Muscle of back (tissue), 13 donors: Measurements from ENCODE around the gene MAP2K6. TPM values are rescaled to one million over a fixed set of nuclear protein-coding genes. Genes with fewer than 3 reads are reported as not detected.
A peak's percentile ranks its signal among the peaks of the same experiment; 100 is the strongest.

ENCODE experiments used
- DNase-seq, 3 donors: peaks; one replicate each; pipeline versions ENCODE4 v3.0.0 to v3.0.0-alpha.2; 2013
- long read RNA-seq, 9 donors: transcript quantifications; one replicate each; lab custom pipeline, GENCODE V29; 2026
- polyA plus RNA-seq, 10 donors: library from polyadenylated mRNA; unstranded; fragments of 120-200 nt; gene quantifications; one replicate each; pipeline ENCODE4 v1.2.1, GENCODE V29; 2013; ENCODE audit not compliant: insufficient read length in 10 of 10

Gene MAP2K6
- polyA plus RNA-seq = 10 to 100 TPM; 11.6 to 23.9 (median 18.0) TPM
- long read RNA-seq, donor 1 = 0 reads
- long read RNA-seq, donor 2, full-length matches to known transcripts = 1 of 1 reads
- long read RNA-seq, donor 2, partial matches to known transcripts = 0 of 1 reads
- long read RNA-seq, donor 2, other reads (novel, unspliced or antisense) = 0 of 1 reads
- long read RNA-seq, donor 3 = 0 reads
- long read RNA-seq, donor 4 = 0 reads
- long read RNA-seq, donor 5, full-length matches to known transcripts = 4 of 4 reads
- long read RNA-seq, donor 5, partial matches to known transcripts = 0 of 4 reads
- long read RNA-seq, donor 5, other reads (novel, unspliced or antisense) = 0 of 4 reads
- long read RNA-seq, donor 6, full-length matches to known transcripts = 1 of 1 reads
- long read RNA-seq, donor 6, partial matches to known transcripts = 0 of 1 reads
- long read RNA-seq, donor 6, other reads (novel, unspliced or antisense) = 0 of 1 reads
- long read RNA-seq, donor 7, full-length matches to known transcripts = 4 of 4 reads
- long read RNA-seq, donor 7, partial matches to known transcripts = 0 of 4 reads
- long read RNA-seq, donor 7, other reads (novel, unspliced or antisense) = 0 of 4 reads
- long read RNA-seq, donor 8, full-length matches to known transcripts = 3 of 3 reads
- long read RNA-seq, donor 8, partial matches to known transcripts = 0 of 3 reads
- long read RNA-seq, donor 8, other reads (novel, unspliced or antisense) = 0 of 3 reads
- long read RNA-seq, donor 9 = 0 reads

GRCh38 chr17:69414408-69415274, at the start of gene MAP2K6:
Gene MAP2K6, plus strand, starts transcription at chr17:69414697. Its CDS starts 288 bp downstream, at chr17:69414985.
- DNase-seq = peak; percentile 83 to 96 (median 90)

- no peak for DNase-seq
Observed at GRCh38 chr17:69367298-69367697, 47.2 kb upstream of the MAP2K6 start.

GRCh38 chr17:69373069-69373468, 41.4 kb upstream of the MAP2K6 start:
- DNase-seq = no peak

GRCh38 chr17:69375229-69375628, 39.3 kb upstream of the MAP2K6 start:
- DNase-seq = no peak

GRCh38 chr17:69388822-69389442, 25.6 kb upstream of the MAP2K6 start:
- DNase-seq = peak; percentile 8 to 32 (median 28)

GRCh38 chr17:69390795-69391501, 23.5 kb upstream of the MAP2K6 start:
- DNase-seq = no peak

GRCh38 chr17:69401251-69401650, 13.2 kb upstream of the MAP2K6 start:
- no peak for DNase-seq

- DNase-seq = no peak
Observed at GRCh38 chr17:69402052-69402451, 12.4 kb upstream of the MAP2K6 start.

- DNase-seq = peak in 1 of 3 donors; percentile 47
Observed at GRCh38 chr17:69404399-69404798, 10.1 kb upstream of the MAP2K6 start.

GRCh38 chr17:69405096-69405495, 9.4 kb upstream of the MAP2K6 start:
- DNase-seq = no peak

GRCh38 chr17:69406941-69407340, 7.6 kb upstream of the MAP2K6 start:
- DNase-seq = no peak

GRCh38 chr17:69407759-69408158, 6.7 kb upstream of the MAP2K6 start:
- DNase-seq = no peak

GRCh38 chr17:69410671-69411070, 3.8 kb upstream of the MAP2K6 start:
- no peak for DNase-seq

GRCh38 chr17:69411766-69412165, 2.7 kb upstream of the MAP2K6 start:
- no peak for DNase-seq

GRCh38 chr17:69412251-69412671, 2.2 kb upstream of the MAP2K6 start:
- no peak for DNase-seq

- DNase-seq = no peak
Observed at GRCh38 chr17:69415431-69415830, 934 bp downstream of the MAP2K6 start.

GRCh38 chr17:69417545-69418483, 3.3 kb downstream of the MAP2K6 start:
- no peak for DNase-seq

GRCh38 chr17:69418535-69418934, 4.0 kb downstream of the MAP2K6 start:
- DNase-seq = no peak

GRCh38 chr17:69423450-69423849, 9.0 kb downstream of the MAP2K6 start:
- DNase-seq = no peak
